ENCODE measurements around the gene BRD3.

GRCh38 chr9:134061019-134061687, 6.7 kb downstream of the BRD3 start:
- TF ChIP-seq POLR2A (IDR thresholded peaks at IDR 0.05), result no peak
- no peak for TF ChIP-seq CTCF (IDR thresholded peaks at IDR 0.05)
- no peak for TF ChIP-seq EP300 (IDR thresholded peaks at IDR 0.05)

All from tibial nerve (tissue), 4 donors.